ENCODE data around the gene LLGL1.

The LLGL1 gene

GRCh38 chr17:18247613-18248001 is 22.2 kb downstream of the LLGL1 start:
- Histone ChIP-seq H3K9me3 (ENCODE audit: control insufficient read depth in 5 of 5, low read length in 5 of 5) (no peaks in the 10 kb centered on the region), H3K4me1 (ENCODE audit: control insufficient read depth in 5 of 5, insufficient read depth in 5 of 5, low read length in 5 of 5) (peaks cover 3 to 23% (median 20%) of the 10 kb centered on the region in 5 donors), H3K4me3 (ENCODE audit: low read depth in 1 of 5, low read length in 5 of 5) (no peak overlapping the region), H3K27me3 (ENCODE audit: control insufficient read depth in 5 of 5, insufficient read depth in 4 of 5, low read length in 5 of 5) (no peaks in the 10 kb centered on the region), H3K36me3 (ENCODE audit: control insufficient read depth in 5 of 5, insufficient read depth in 5 of 5, low read length in 5 of 5) (peaks cover 0 to 93% (median 81%) of the 10 kb centered on the region in 5 donors), H3K27ac (ENCODE audit: low read depth, low read length) (peak overlapping the region; percentile 17), H3K9ac (ENCODE audit: low read length in 5 of 5) (no peak overlapping the region)

- Histone ChIP-seq H3K9ac (ENCODE audit: low read length in 5 of 5) (peak overlapping the region in 1 of 5 donors; percentile 15), H3K36me3 (ENCODE audit: control insufficient read depth in 5 of 5, insufficient read depth in 5 of 5, low read length in 5 of 5) (peaks cover 0 to 96% (median 84%) of the 10 kb centered on the region in 5 donors), H3K4me3 (ENCODE audit: low read depth in 1 of 5, low read length in 5 of 5) (no peak overlapping the region), H3K9me3 (ENCODE audit: control insufficient read depth in 5 of 5, low read length in 5 of 5) (no peaks in the 10 kb centered on the region), H3K27me3 (ENCODE audit: control insufficient read depth in 5 of 5, insufficient read depth in 4 of 5, low read length in 5 of 5) (no peaks in the 10 kb centered on the region), H3K27ac (ENCODE audit: low read depth, low read length) (peak overlapping the region; percentile 17), H3K4me1 (ENCODE audit: control insufficient read depth in 5 of 5, insufficient read depth in 5 of 5, low read length in 5 of 5) (peaks cover 3 to 23% (median 20%) of the 10 kb centered on the region in 5 donors)
Measured at GRCh38 chr17:18248300-18248731, 22.9 kb downstream of the LLGL1 start.

- Histone ChIP-seq H3K36me3 (ENCODE audit: control insufficient read depth in 5 of 5, insufficient read depth in 5 of 5, low read length in 5 of 5) (peaks cover 0 to 96% (median 84%) of the 10 kb centered on the region in 5 donors), H3K9ac (ENCODE audit: low read length in 5 of 5) (peak overlapping the region in 1 of 5 donors; percentile 15), H3K4me3 (ENCODE audit: low read depth in 1 of 5, low read length in 5 of 5) (no peak overlapping the region), H3K9me3 (ENCODE audit: control insufficient read depth in 5 of 5, low read length in 5 of 5) (no peaks in the 10 kb centered on the region), H3K27ac (ENCODE audit: low read depth, low read length) (no peak overlapping the region), H3K4me1 (ENCODE audit: control insufficient read depth in 5 of 5, insufficient read depth in 5 of 5, low read length in 5 of 5) (peaks cover 3 to 23% (median 20%) of the 10 kb centered on the region in 5 donors), H3K27me3 (ENCODE audit: control insufficient read depth in 5 of 5, insufficient read depth in 4 of 5, low read length in 5 of 5) (no peaks in the 10 kb centered on the region)
Measured at GRCh38 chr17:18248811-18249210, 23.4 kb downstream of the LLGL1 start.

GRCh38 chr17:18250259-18250658 is 24.8 kb downstream of the LLGL1 start:
- H3K27ac ChIP-seq (ENCODE audit: low read depth, low read length): no peak overlapping the region
- H3K36me3 ChIP-seq (ENCODE audit: control insufficient read depth in 5 of 5, insufficient read depth in 5 of 5, low read length in 5 of 5): peaks cover 0 to 98% (median 89%) of the 10 kb centered on the region in 5 donors
- no peaks in the 10 kb centered on the region for H3K27me3 ChIP-seq (ENCODE audit: control insufficient read depth in 5 of 5, insufficient read depth in 4 of 5, low read length in 5 of 5)
- peaks cover 3 to 23% (median 20%) of the 10 kb centered on the region in 5 donors for H3K4me1 ChIP-seq (ENCODE audit: control insufficient read depth in 5 of 5, insufficient read depth in 5 of 5, low read length in 5 of 5)
- H3K4me3 ChIP-seq (ENCODE audit: low read depth in 1 of 5, low read length in 5 of 5): no peak overlapping the region
- no peaks in the 10 kb centered on the region for H3K9me3 ChIP-seq (ENCODE audit: control insufficient read depth in 5 of 5, low read length in 5 of 5)
- H3K9ac ChIP-seq (ENCODE audit: low read length in 5 of 5): no peak overlapping the region

- Histone ChIP-seq H3K27ac (ENCODE audit: low read depth, low read length) (no peak overlapping the region), H3K9ac (ENCODE audit: low read length in 5 of 5) (no peak overlapping the region), H3K36me3 (ENCODE audit: control insufficient read depth in 5 of 5, insufficient read depth in 5 of 5, low read length in 5 of 5) (peaks cover 0 to 98% (median 89%) of the 10 kb centered on the region in 5 donors), H3K4me1 (ENCODE audit: control insufficient read depth in 5 of 5, insufficient read depth in 5 of 5, low read length in 5 of 5) (peaks cover 3 to 23% (median 20%) of the 10 kb centered on the region in 5 donors), H3K27me3 (ENCODE audit: control insufficient read depth in 5 of 5, insufficient read depth in 4 of 5, low read length in 5 of 5) (no peaks in the 10 kb centered on the region), H3K9me3 (ENCODE audit: control insufficient read depth in 5 of 5, low read length in 5 of 5) (no peaks in the 10 kb centered on the region), H3K4me3 (ENCODE audit: low read depth in 1 of 5, low read length in 5 of 5) (no peak overlapping the region)
Measured at GRCh38 chr17:18250708-18251107, 25.3 kb downstream of the LLGL1 start.

GRCh38 chr17:18251204-18251603 is 25.8 kb downstream of the LLGL1 start:
- Histone ChIP-seq H3K9me3 (ENCODE audit: control insufficient read depth in 5 of 5, low read length in 5 of 5) (no peaks in the 10 kb centered on the region), H3K9ac (ENCODE audit: low read length in 5 of 5) (no peak overlapping the region), H3K36me3 (ENCODE audit: control insufficient read depth in 5 of 5, insufficient read depth in 5 of 5, low read length in 5 of 5) (peaks cover 0 to 98% (median 89%) of the 10 kb centered on the region in 5 donors), H3K27me3 (ENCODE audit: control insufficient read depth in 5 of 5, insufficient read depth in 4 of 5, low read length in 5 of 5) (no peaks in the 10 kb centered on the region), H3K4me1 (ENCODE audit: control insufficient read depth in 5 of 5, insufficient read depth in 5 of 5, low read length in 5 of 5) (peaks cover 3 to 24% (median 21%) of the 10 kb centered on the region in 5 donors), H3K4me3 (ENCODE audit: low read depth in 1 of 5, low read length in 5 of 5) (no peak overlapping the region), H3K27ac (ENCODE audit: low read depth, low read length) (no peak overlapping the region)

- no peak overlapping the region for H3K27ac ChIP-seq (ENCODE audit: low read depth, low read length)
- H3K27me3 ChIP-seq (ENCODE audit: control insufficient read depth in 5 of 5, insufficient read depth in 4 of 5, low read length in 5 of 5): no peaks in the 10 kb centered on the region
- H3K9ac ChIP-seq (ENCODE audit: low read length in 5 of 5): no peak overlapping the region
- H3K9me3 ChIP-seq (ENCODE audit: control insufficient read depth in 5 of 5, low read length in 5 of 5): no peaks in the 10 kb centered on the region
- H3K4me1 ChIP-seq (ENCODE audit: control insufficient read depth in 5 of 5, insufficient read depth in 5 of 5, low read length in 5 of 5): peaks cover 10 to 32% (median 31%) of the 10 kb centered on the region in 5 donors
- H3K4me3 ChIP-seq (ENCODE audit: low read depth in 1 of 5, low read length in 5 of 5): no peak overlapping the region
- H3K36me3 ChIP-seq (ENCODE audit: control insufficient read depth in 5 of 5, insufficient read depth in 5 of 5, low read length in 5 of 5): peaks cover 0 to 95% (median 87%) of the 10 kb centered on the region in 5 donors
Measured at GRCh38 chr17:18252160-18252559, 26.7 kb downstream of the LLGL1 start.

GRCh38 chr17:18253187-18253884 is 27.9 kb downstream of the LLGL1 start:
- Histone ChIP-seq H3K9me3 (ENCODE audit: control insufficient read depth in 5 of 5, low read length in 5 of 5) (no peaks in the 10 kb centered on the region), H3K9ac (ENCODE audit: low read length in 5 of 5) (no peak overlapping the region), H3K4me1 (ENCODE audit: control insufficient read depth in 5 of 5, insufficient read depth in 5 of 5, low read length in 5 of 5) (peaks cover 5 to 28% (median 27%) of the 10 kb centered on the region in 5 donors), H3K4me3 (ENCODE audit: low read depth in 1 of 5, low read length in 5 of 5) (no peak overlapping the region), H3K27ac (ENCODE audit: low read depth, low read length) (no peak overlapping the region), H3K27me3 (ENCODE audit: control insufficient read depth in 5 of 5, insufficient read depth in 4 of 5, low read length in 5 of 5) (no peaks in the 10 kb centered on the region), H3K36me3 (ENCODE audit: control insufficient read depth in 5 of 5, insufficient read depth in 5 of 5, low read length in 5 of 5) (peaks cover 0 to 83% (median 78%) of the 10 kb centered on the region in 5 donors)

- no peak overlapping the region for H3K4me3 ChIP-seq (ENCODE audit: low read depth in 1 of 5, low read length in 5 of 5)
- no peaks in the 10 kb centered on the region for H3K27me3 ChIP-seq (ENCODE audit: control insufficient read depth in 5 of 5, insufficient read depth in 4 of 5, low read length in 5 of 5)
- H3K36me3 ChIP-seq (ENCODE audit: control insufficient read depth in 5 of 5, insufficient read depth in 5 of 5, low read length in 5 of 5): peaks cover 0 to 74% (median 71%) of the 10 kb centered on the region in 5 donors
- H3K9ac ChIP-seq (ENCODE audit: low read length in 5 of 5): no peak overlapping the region
- H3K9me3 ChIP-seq (ENCODE audit: control insufficient read depth in 5 of 5, low read length in 5 of 5): no peaks in the 10 kb centered on the region
- no peak overlapping the region for H3K27ac ChIP-seq (ENCODE audit: low read depth, low read length)
- H3K4me1 ChIP-seq (ENCODE audit: control insufficient read depth in 5 of 5, insufficient read depth in 5 of 5, low read length in 5 of 5): peaks cover 5 to 24% (median 24%) of the 10 kb centered on the region in 5 donors
Measured at GRCh38 chr17:18253947-18254821, 28.7 kb downstream of the LLGL1 start.

Measured in subcutaneous abdominal adipose tissue (tissue), 5 donors.